Panc1 (cell line): ENCODE measurements around the gene TTLL7. TPM values are rescaled to one million over a fixed set of nuclear protein-coding genes. Genes with fewer than 3 reads are reported as not detected.

Experiments used
- ATAC-seq: fragments of 200-7000 bp; cut with Tn5 transposase; 2 replicates; pipeline ENCODE4 v1.9.1; 2020; ENCODE audit warnings: mild to moderate bottlenecking, moderate library complexity
- BruUV-seq: library from RNA; stranded (reverse); fragments of 400-500 nt; replicated peaks from 2 replicates; lab custom pipeline; 2021; lab: Mats Ljungman, UMichigan
- CTCF ChIA-PET: fragments of 300-600 bp; sonication (Branson Sonifier 250); formaldehyde crosslinking; loops from one replicate; lab custom pipeline; 2022; ENCODE audit warnings: antibody characterized with exemption; lab: Charles Lee
- POLR2A ChIA-PET: fragments of 300-600 bp; sonication (Branson Sonifier 250); formaldehyde crosslinking; loops from one replicate; lab custom pipeline; 2022; ENCODE audit warnings: antibody characterized with exemption; lab: Charles Lee
- DNase-seq: peaks from one replicate; pipeline ENCODE4 v3.0.0-alpha.2; 2010; ENCODE audit warnings: low read depth, low spot score
- H3K27ac ChIP-seq: 2 replicates; pipeline ENCODE4 v1.5.1; 2011; ENCODE audit warnings: mild to moderate bottlenecking, low read length, inconsistent platforms
- H3K27me3 ChIP-seq: fragments of 200-500 bp; sonication (Bioruptor generic); 2 replicates; pipeline ENCODE4 v1.6.0; 2014; ENCODE audit warnings: low read length, inconsistent platforms; ENCODE audit not compliant: control insufficient read depth, insufficient read depth
- H3K36me3 ChIP-seq: fragments of 200-500 bp; sonication (Bioruptor generic); 2 replicates; pipeline ENCODE4 v1.5.1; 2014; ENCODE audit warnings: inconsistent platforms, mild to moderate bottlenecking, low read length, moderate library complexity; ENCODE audit not compliant: control insufficient read depth, insufficient read depth
- H3K4me1 ChIP-seq: 2 replicates; pipeline ENCODE4 v1.5.1; 2011; ENCODE audit warnings: inconsistent platforms, mild to moderate bottlenecking, low read length, moderate library complexity; ENCODE audit not compliant: control insufficient read depth, insufficient read depth
- H3K4me3 ChIP-seq, 2 experiments: 2 replicates each; pipeline ENCODE4 v1.5.1; 2011 to 2012; ENCODE audit warnings: low read depth in 2 of 2, low read length in 2 of 2, mild to moderate bottlenecking in 2 of 2, inconsistent platforms in 1 of 2, moderate library complexity in 1 of 2
- H3K9me3 ChIP-seq: fragments of 200-500 bp; sonication (Bioruptor generic); 2 replicates; pipeline ENCODE4 v1.5.1; 2014; ENCODE audit warnings: low read depth, mild to moderate bottlenecking, inconsistent platforms, low read length, moderate library complexity; ENCODE audit not compliant: control insufficient read depth, insufficient read depth
- CTCF ChIP-seq: fragments of 450-650 bp; IDR thresholded peaks from 2 replicates; pipeline ENCODE4 v1.5.1; 2017; ENCODE audit warnings: mild to moderate bottlenecking
- POLR2AphosphoS5 ChIP-seq: IDR thresholded peaks from 2 replicates; pipeline ENCODE4 v1.6.1; 2012; ENCODE audit warnings: mild to moderate bottlenecking, low read depth, low read length, moderate library complexity
- SIN3A ChIP-seq: IDR thresholded peaks from 2 replicates; pipeline ENCODE4 v1.6.1; 2012; ENCODE audit warnings: low read depth, mild to moderate bottlenecking, low read length, moderate library complexity, borderline replicate concordance; ENCODE audit not compliant: insufficient read depth
- TCF7L2 ChIP-seq: IDR thresholded peaks from 2 replicates; pipeline ENCODE4 v1.6.1; 2011; ENCODE audit warnings: mild to moderate bottlenecking, low read depth, low read length, inconsistent platforms
- in situ Hi-C: cut with HindIII; loops from 2 replicates; pipeline ENCODE4 v1.10.0; 2016; ENCODE audit warnings: low sequenced_read_pairs, low pct_unique_long_range_greater_than_20kb
- intact Hi-C: fragments of 100-400 bp; cut with micrococcal nuclease; formaldehyde crosslinking; loops from one replicate; pipeline ENCODE4 v1.10.0; 2022; ENCODE audit not compliant: unreplicated experiment
- total RNA-seq: library from RNA; stranded (reverse); gene quantifications from one replicate; pipeline ENCODE4 v1.2.1, GENCODE V29; 2021; ENCODE audit not compliant: unreplicated experiment
- TF ChIP-seq, protein P1 (sequence below), 2 experiments: IDR thresholded peaks; 2 replicates each; pipeline ENCODE4 v1.6.1; 2011 to 2012; ENCODE audit warnings: low read depth in 2 of 2, control low read depth in 1 of 2, low read length in 1 of 2, mild to moderate bottlenecking in 1 of 2, moderate library complexity in 1 of 2; ENCODE audit not compliant: insufficient read depth in 1 of 2

The TTLL7 gene
- total RNA-seq, 1 experiment from 2014 or later = 31.4 TPM

DNA sequence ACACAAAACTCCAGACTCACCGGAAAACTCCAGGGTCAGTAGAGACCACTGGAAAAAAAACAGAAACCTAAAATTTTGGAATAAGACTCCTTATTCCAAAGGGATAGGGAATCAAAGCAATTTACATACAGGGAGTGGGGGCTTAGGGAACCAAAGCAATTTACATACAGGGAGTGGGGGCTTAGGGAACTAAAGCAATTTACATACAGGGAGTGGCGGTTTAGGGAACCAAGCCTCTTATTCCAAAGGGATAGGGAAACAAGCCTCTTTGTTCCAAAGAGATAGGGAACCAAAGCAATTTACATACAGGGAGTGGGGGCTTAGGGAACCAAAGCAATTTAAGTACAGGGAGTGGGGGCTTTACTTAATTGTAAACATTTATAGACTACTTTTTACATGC lies 28.4 kb upstream of the TTLL7 start:
- CTCF ChIA-PET = no interaction called here
- Histone ChIP-seq H3K4me1 (no peaks in the 10 kb centered on the region), H3K27ac (no peak overlapping the region), H3K36me3 (no peaks in the 10 kb centered on the region), H3K27me3 (peaks cover 20% of the 10 kb centered on the region; the same call in 1 of the 2 replicates), H3K9me3 (no peaks in the 10 kb centered on the region), H3K4me3 (no peak overlapping the region)
- no peak for ATAC-seq
- POLR2A ChIA-PET = no interaction called here
- BruUV-seq = no TSS peak
- in situ Hi-C loops (no loop called here), intact Hi-C loops (no loop called here)
- no peak for DNase-seq
- TF ChIP-seq TCF7L2 (no peak), SIN3A (no peak), POLR2AphosphoS5 (no peak)
- TF ChIP-seq, protein P1, sequence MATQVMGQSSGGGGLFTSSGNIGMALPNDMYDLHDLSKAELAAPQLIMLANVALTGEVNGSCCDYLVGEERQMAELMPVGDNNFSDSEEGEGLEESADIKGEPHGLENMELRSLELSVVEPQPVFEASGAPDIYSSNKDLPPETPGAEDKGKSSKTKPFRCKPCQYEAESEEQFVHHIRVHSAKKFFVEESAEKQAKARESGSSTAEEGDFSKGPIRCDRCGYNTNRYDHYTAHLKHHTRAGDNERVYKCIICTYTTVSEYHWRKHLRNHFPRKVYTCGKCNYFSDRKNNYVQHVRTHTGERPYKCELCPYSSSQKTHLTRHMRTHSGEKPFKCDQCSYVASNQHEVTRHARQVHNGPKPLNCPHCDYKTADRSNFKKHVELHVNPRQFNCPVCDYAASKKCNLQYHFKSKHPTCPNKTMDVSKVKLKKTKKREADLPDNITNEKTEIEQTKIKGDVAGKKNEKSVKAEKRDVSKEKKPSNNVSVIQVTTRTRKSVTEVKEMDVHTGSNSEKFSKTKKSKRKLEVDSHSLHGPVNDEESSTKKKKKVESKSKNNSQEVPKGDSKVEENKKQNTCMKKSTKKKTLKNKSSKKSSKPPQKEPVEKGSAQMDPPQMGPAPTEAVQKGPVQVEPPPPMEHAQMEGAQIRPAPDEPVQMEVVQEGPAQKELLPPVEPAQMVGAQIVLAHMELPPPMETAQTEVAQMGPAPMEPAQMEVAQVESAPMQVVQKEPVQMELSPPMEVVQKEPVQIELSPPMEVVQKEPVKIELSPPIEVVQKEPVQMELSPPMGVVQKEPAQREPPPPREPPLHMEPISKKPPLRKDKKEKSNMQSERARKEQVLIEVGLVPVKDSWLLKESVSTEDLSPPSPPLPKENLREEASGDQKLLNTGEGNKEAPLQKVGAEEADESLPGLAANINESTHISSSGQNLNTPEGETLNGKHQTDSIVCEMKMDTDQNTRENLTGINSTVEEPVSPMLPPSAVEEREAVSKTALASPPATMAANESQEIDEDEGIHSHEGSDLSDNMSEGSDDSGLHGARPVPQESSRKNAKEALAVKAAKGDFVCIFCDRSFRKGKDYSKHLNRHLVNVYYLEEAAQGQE (IDR thresholded peaks at IDR 0.05; ENCODE audit: insufficient read depth in 1 of 2, low read depth in 2 of 2, low read length in 1 of 2) = no peak

DNA sequence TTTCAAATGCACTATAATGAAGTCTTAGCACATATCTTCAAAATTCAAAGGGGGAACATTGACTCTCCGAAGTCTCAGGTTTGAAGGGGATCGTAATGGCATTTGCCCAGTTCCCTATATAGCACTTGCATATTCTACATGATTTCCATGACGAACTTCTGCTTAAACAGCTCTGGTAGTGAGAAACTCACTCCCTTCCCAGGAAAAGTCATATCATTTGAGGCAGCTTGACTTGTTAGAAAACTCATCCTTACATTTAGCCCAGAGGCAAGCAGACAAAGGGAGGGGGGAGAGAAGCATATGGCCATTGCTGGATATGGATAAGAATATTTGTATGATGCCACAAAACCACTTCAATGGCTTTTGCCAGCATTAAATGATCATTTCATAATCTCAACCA lies 27.0 kb upstream of the TTLL7 start:
- no peaks in the 10 kb centered on the region; the same call in 1 of the 2 replicates for H3K9me3 ChIP-seq
- no peak overlapping the region for H3K4me3 ChIP-seq
- H3K4me1 ChIP-seq = no peaks in the 10 kb centered on the region
- CTCF ChIA-PET = no interaction called here
- BruUV-seq = no TSS peak
- H3K36me3 ChIP-seq = no peaks in the 10 kb centered on the region
- POLR2A ChIA-PET = no interaction called here
- TF ChIP-seq TCF7L2 = no peak
- no peak for TF ChIP-seq POLR2AphosphoS5
- TF ChIP-seq, protein P1 (IDR thresholded peaks at IDR 0.05; ENCODE audit: insufficient read depth in 1 of 2, low read depth in 2 of 2, low read length in 1 of 2) = no peak
- TF ChIP-seq CTCF = no peak
- TF ChIP-seq SIN3A = no peak
- DNase-seq (no peak), ATAC-seq (no peak)
- peaks cover 20% of the 10 kb centered on the region; the same call in 1 of the 2 replicates for H3K27me3 ChIP-seq
- in situ Hi-C loops (no loop called here), intact Hi-C loops (no loop called here)
- no peak overlapping the region for H3K27ac ChIP-seq
